ENCODE results near the gene KIAA0825.

GRCh38 chr5:94522117-94522516 is 96.3 kb downstream of the KIAA0825 start:
- TF ChIP-seq CTCF (conservative IDR thresholded peaks at IDR 0.05) = no peak
- no peak for TF ChIP-seq EZH2 (IDR thresholded peaks at IDR 0.05; ENCODE audit: low read depth)
